SH-SY5Y (cell line): ENCODE results near the gene PHACTR3.

Experiments
- GATA2 ChIP-seq: IDR thresholded peaks from 2 replicates; pipeline ENCODE4 v1.6.1; 2011; ENCODE audit warnings: mild to moderate bottlenecking, low read depth, low read length
- GATA3 ChIP-seq: IDR thresholded peaks from 2 replicates; pipeline ENCODE4 v1.6.1; 2011; ENCODE audit warnings: low read depth, mild to moderate bottlenecking, low read length, moderate library complexity

Gene PHACTR3

GRCh38 chr20:59580991-59581401 lies 23.3 kb upstream of the PHACTR3 start:
- TF ChIP-seq GATA2, result no peak
- no peak for TF ChIP-seq GATA3

GRCh38 chr20:59581993-59582679 lies 22.2 kb upstream of the PHACTR3 start:
- no peak for TF ChIP-seq GATA3
- no peak for TF ChIP-seq GATA2

GRCh38 chr20:59583428-59584277 lies 20.7 kb upstream of the PHACTR3 start:
- TF ChIP-seq GATA3 (no peak), GATA2 (no peak)

GRCh38 chr20:59584278-59584925 lies 19.9 kb upstream of the PHACTR3 start:
- TF ChIP-seq GATA3 (no peak), GATA2 (no peak)

- no peak for TF ChIP-seq GATA2
- TF ChIP-seq GATA3, result no peak
Measured at GRCh38 chr20:59585714-59586409, 18.5 kb upstream of the PHACTR3 start.

GRCh38 chr20:59586613-59587012 lies 17.7 kb upstream of the PHACTR3 start:
- no peak for TF ChIP-seq GATA3
- TF ChIP-seq GATA2, result no peak

GRCh38 chr20:59587570-59587969 lies 16.8 kb upstream of the PHACTR3 start:
- TF ChIP-seq GATA3 (no peak), GATA2 (no peak)

- TF ChIP-seq GATA3, result no peak
- no peak for TF ChIP-seq GATA2
Measured at GRCh38 chr20:59588236-59588855, 16.0 kb upstream of the PHACTR3 start.

GRCh38 chr20:59589086-59589684 lies 15.2 kb upstream of the PHACTR3 start:
- TF ChIP-seq GATA2 (no peak), GATA3 (no peak)

- no peak for TF ChIP-seq GATA2
Measured at GRCh38 chr20:59591061-59591460, 13.3 kb upstream of the PHACTR3 start.

GRCh38 chr20:59596690-59597089 lies 7.7 kb upstream of the PHACTR3 start:
- TF ChIP-seq GATA2 (no peak), GATA3 (no peak)

GRCh38 chr20:59597240-59597639 lies 7.1 kb upstream of the PHACTR3 start:
- no peak for TF ChIP-seq GATA2
- TF ChIP-seq GATA3, result no peak

- TF ChIP-seq GATA2 (no peak), GATA3 (no peak)
Measured at GRCh38 chr20:59598625-59599310, 5.6 kb upstream of the PHACTR3 start.
